BJ (cell line): Measurements from ENCODE around the gene HMX2. TPM values are rescaled to one million over a fixed set of nuclear protein-coding genes. Genes with fewer than 3 reads are reported as not detected.

Experiments used
- CTCF ChIA-PET: fragments of 350-600 bp; formaldehyde crosslinking; extraction: SDS; loops from one replicate; lab custom pipeline; 2021; ENCODE audit warnings: antibody characterized with exemption, inconsistent platforms; lab: Yijun Ruan, JAX
- POLR2A ChIA-PET: fragments of 300-600 bp; sonication (Branson Sonifier 250); formaldehyde crosslinking; extraction: SDS; loops from one replicate; lab custom pipeline; 2021; ENCODE audit warnings: antibody characterized with exemption; lab: Charles Lee
- DNase-seq: peaks from one replicate; pipeline ENCODE4 v3.0.0-alpha.2; 2011; ENCODE audit warnings: low read depth
- H3K27me3 ChIP-seq: 2 replicates; pipeline ENCODE4 v1.6.0; 2011; ENCODE audit warnings: low read length; ENCODE audit not compliant: control insufficient read depth, insufficient read depth
- H3K36me3 ChIP-seq: 2 replicates; pipeline ENCODE4 v1.5.1; 2011; ENCODE audit warnings: low read length; ENCODE audit not compliant: control insufficient read depth, insufficient read depth
- H3K4me3 ChIP-seq: 2 replicates; pipeline ENCODE4 v1.5.1; 2011; ENCODE audit warnings: low read depth, mild to moderate bottlenecking, control low read depth, low read length
- CTCF ChIP-seq: IDR thresholded peaks from 2 replicates; pipeline ENCODE4 v1.5.1; 2011; ENCODE audit warnings: low read depth, mild to moderate bottlenecking, control low read depth, inconsistent platforms, low read length, moderate library complexity; ENCODE audit not compliant: insufficient read depth
- polyA plus RNA-seq: library from polyadenylated mRNA; depleted of rRNA; stranded (reverse); fragments of >200 nt; gene quantifications from 2 replicates; pipeline ENCODE4 v1.2.3, GENCODE V29; 2011

Gene HMX2
- polyA plus RNA-seq, 1 experiment: not detected

DNA sequence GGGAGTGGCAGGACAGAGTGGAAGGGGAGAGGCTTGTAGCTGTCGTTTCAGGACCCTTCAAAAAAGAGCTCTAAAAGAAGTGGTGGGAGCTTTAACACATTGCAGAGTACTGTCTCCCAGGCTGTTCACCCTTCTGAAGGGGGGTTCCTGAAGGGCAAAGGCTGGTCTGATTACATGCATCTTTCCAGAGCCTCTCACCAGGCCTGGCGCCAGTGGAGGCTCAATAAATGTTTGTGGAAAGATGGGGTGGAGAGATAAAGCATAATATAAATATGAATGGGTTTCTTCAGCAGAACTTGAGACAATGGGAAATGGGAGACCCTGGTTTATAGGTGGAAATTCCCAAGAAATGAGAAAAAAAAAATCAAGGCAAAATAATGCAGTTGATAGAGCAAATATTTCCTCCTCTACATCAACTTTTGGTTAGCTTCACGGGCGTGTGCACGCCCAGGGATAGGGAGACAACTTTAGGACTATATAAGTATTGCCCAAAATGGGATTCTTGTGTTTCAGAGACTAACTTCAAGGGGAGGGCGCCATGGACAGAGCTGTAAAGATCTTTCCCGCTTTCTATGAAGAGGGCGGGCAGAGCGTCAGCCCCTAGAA, 5.7 kb downstream of the HMX2 start:
- ChIA-PET POLR2A (no interaction called here), CTCF (interaction anchor here (0.6 to 0.8 kb wide), 3 partner anchors 11 to 143 kb away, joined by 3 to 4 read pairs (median 3); no protein-coding TSS in a partner anchor)
- peaks cover 32% of the 10 kb centered on the region for H3K27me3 ChIP-seq
- TF ChIP-seq CTCF: no peak
- 0 out of 2 replicates have a peak, but pooled peaks cover 1% of the 10 kb centered on the region for H3K36me3 ChIP-seq
- DNase-seq: no peak
- H3K4me3 ChIP-seq: no peak overlapping the region

- peak; percentile 99 for DNase-seq
- H3K36me3 ChIP-seq: 0 out of 2 replicates have a peak, but pooled peaks cover 1% of the 10 kb centered on the region
- peak within 1 kb of the TSS; percentile 97 for H3K4me3 ChIP-seq
- CTCF ChIA-PET: interaction anchor here (0.6 to 0.8 kb wide), 3 partner anchors 10 to 144 kb away, joined by 3 to 4 read pairs (median 3); no protein-coding TSS in a partner anchor
- peaks cover 26% of the 10 kb centered on the region for H3K27me3 ChIP-seq
- TF ChIP-seq CTCF: peak; percentile 26; the same call in 1 of the 2 replicates
- POLR2A ChIA-PET: no interaction called here
These were observed 6.3 kb downstream of the HMX2 start, which contains the start of gene BUB3 for GRCh38 chr10:123154092-123154710. Gene BUB3 (plus strand): TSS chr10:123154402. CDS start chr10:123154918, 516 bp downstream.

- CTCF ChIA-PET: interaction anchor here (1.7 kb wide), 1 partner anchor 9 kb away, joined by 5 read pairs; no protein-coding TSS in a partner anchor
- no peak for TF ChIP-seq CTCF
- POLR2A ChIA-PET: no interaction called here
These were observed 7.0 kb downstream of the HMX2 start for GRCh38 chr10:123154711-123155505.

DNA sequence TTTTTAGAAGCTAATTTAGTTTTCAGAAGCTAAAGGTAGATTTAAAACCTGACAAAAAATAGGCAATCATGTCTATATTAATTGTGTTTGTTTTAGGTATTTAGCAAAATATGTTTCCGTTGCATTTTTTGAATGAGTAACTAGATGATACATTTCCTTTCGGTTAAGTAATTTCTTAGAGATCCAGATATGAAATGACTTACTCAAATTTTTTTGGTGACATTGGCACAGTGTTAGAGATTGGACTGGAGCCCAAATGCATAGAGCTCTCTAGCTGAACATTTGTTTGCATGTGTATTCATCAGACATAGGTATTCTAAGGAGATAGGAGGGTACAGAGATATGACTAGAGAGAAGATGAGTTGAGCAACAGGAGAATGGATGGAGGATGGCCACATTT, 8.1 kb downstream of the HMX2 start:
- no peak for TF ChIP-seq CTCF
- DNase-seq: peak; percentile 8
- no peak overlapping the region for H3K4me3 ChIP-seq
- H3K27me3 ChIP-seq: peaks cover 10% of the 10 kb centered on the region
- ChIA-PET CTCF (interaction anchor here (1.7 kb wide), 1 partner anchor 10 kb away, joined by 5 read pairs; no protein-coding TSS in a partner anchor), POLR2A (no interaction called here)
- H3K36me3 ChIP-seq: 0 out of 2 replicates have a peak, but pooled peaks cover 1% of the 10 kb centered on the region

More at GRCh38 chr10:123154711-123155505, 7.0 kb downstream of the HMX2 start:
- Histone ChIP-seq H3K36me3 (0 out of 2 replicates have a peak, but pooled peaks cover 1% of the 10 kb centered on the region), H3K4me3 (peak overlapping the region; percentile 97), H3K27me3 (peaks cover 20% of the 10 kb centered on the region)
- DNase-seq: no peak
